Measurements from ENCODE around the gene TRIP11.
A peak's percentile ranks its signal among the peaks of the same experiment; 100 is the strongest.

TRIP11 gene

GRCh38 chr14:92012121-92012748, 27.6 kb downstream of the TRIP11 start:
- no peak for DNase-seq

- no peak for DNase-seq
These were observed 29.2 kb downstream of the TRIP11 start for GRCh38 chr14:92010644-92011043.

GRCh38 chr14:92009604-92010003, 30.3 kb downstream of the TRIP11 start:
- DNase-seq, result no peak

- no peak for DNase-seq
These were observed 34.8 kb downstream of the TRIP11 start for GRCh38 chr14:92005019-92005418.

GRCh38 chr14:92004062-92004461, 35.8 kb downstream of the TRIP11 start:
- no peak for DNase-seq

- DNase-seq, result no peak
These were observed 40.9 kb downstream of the TRIP11 start for GRCh38 chr14:91998667-91999570.

GRCh38 chr14:91997492-91997891, 42.4 kb downstream of the TRIP11 start:
- DNase-seq, result no peak

GRCh38 chr14:91996948-91997371, 42.9 kb downstream of the TRIP11 start:
- peak in 1 of 58 donors; percentile 18 for DNase-seq

GRCh38 chr14:91987192-91987591, 52.7 kb downstream of the TRIP11 start:
- DNase-seq, result no peak

GRCh38 chr14:91985521-91986255, 54.2 kb downstream of the TRIP11 start:
- DNase-seq, result no peak

GRCh38 chr14:91985008-91985407, 54.9 kb downstream of the TRIP11 start:
- no peak for DNase-seq

- DNase-seq, result no peak
These were observed 56.3 kb downstream of the TRIP11 start for GRCh38 chr14:91983588-91983987.

GRCh38 chr14:91980157-91980556, 59.7 kb downstream of the TRIP11 start:
- no peak for DNase-seq

- no peak for DNase-seq
These were observed 62.0 kb downstream of the TRIP11 start for GRCh38 chr14:91977884-91978283.

- DNase-seq, result no peak
These were observed 64.1 kb downstream of the TRIP11 start for GRCh38 chr14:91975763-91976162.

- no peak for DNase-seq
These were observed 68.6 kb downstream of the TRIP11 start for GRCh38 chr14:91971188-91971778.

- DNase-seq, result no peak
These were observed 71.6 kb downstream of the TRIP11 start for GRCh38 chr14:91968280-91968679.

- peak in 1 of 58 donors; percentile 3 for DNase-seq
These were observed 75.1 kb downstream of the TRIP11 start for GRCh38 chr14:91964724-91965123.

- DNase-seq, result no peak
These were observed 75.8 kb downstream of the TRIP11 start for GRCh38 chr14:91964011-91964410.

- no peak for DNase-seq
These were observed 76.4 kb downstream of the TRIP11 start for GRCh38 chr14:91963465-91963864.
